ENCODE results near the gene GRM3.

GRM3 gene

GRCh38 chr7:86660950-86661462 is 17.3 kb downstream of the GRM3 start:
- DNase-seq (ENCODE audit: low read depth): no peak
- TF ChIP-seq, protein P1, sequence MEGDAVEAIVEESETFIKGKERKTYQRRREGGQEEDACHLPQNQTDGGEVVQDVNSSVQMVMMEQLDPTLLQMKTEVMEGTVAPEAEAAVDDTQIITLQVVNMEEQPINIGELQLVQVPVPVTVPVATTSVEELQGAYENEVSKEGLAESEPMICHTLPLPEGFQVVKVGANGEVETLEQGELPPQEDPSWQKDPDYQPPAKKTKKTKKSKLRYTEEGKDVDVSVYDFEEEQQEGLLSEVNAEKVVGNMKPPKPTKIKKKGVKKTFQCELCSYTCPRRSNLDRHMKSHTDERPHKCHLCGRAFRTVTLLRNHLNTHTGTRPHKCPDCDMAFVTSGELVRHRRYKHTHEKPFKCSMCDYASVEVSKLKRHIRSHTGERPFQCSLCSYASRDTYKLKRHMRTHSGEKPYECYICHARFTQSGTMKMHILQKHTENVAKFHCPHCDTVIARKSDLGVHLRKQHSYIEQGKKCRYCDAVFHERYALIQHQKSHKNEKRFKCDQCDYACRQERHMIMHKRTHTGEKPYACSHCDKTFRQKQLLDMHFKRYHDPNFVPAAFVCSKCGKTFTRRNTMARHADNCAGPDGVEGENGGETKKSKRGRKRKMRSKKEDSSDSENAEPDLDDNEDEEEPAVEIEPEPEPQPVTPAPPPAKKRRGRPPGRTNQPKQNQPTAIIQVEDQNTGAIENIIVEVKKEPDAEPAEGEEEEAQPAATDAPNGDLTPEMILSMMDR (IDR thresholded peaks at IDR 0.05; ENCODE audit: control insufficient read depth, extremely low read depth, insufficient read depth): no peak
- H3K4me3 ChIP-seq (ENCODE audit: low read depth, low read length): no peak overlapping the region

GRCh38 chr7:86664486-86664885 is 20.8 kb downstream of the GRM3 start:
- TF ChIP-seq, protein P1 (IDR thresholded peaks at IDR 0.05; ENCODE audit: control insufficient read depth, extremely low read depth, insufficient read depth): no peak
- DNase-seq (ENCODE audit: low read depth): no peak
- H3K4me3 ChIP-seq (ENCODE audit: low read depth, low read length): no peak overlapping the region

- TF ChIP-seq, protein P1 (IDR thresholded peaks at IDR 0.05; ENCODE audit: control insufficient read depth, extremely low read depth, insufficient read depth): no peak
- no peak for DNase-seq (ENCODE audit: low read depth)
- no peak overlapping the region for H3K4me3 ChIP-seq (ENCODE audit: low read depth, low read length)
Measured at GRCh38 chr7:86664991-86665390, 21.3 kb downstream of the GRM3 start.

DNA sequence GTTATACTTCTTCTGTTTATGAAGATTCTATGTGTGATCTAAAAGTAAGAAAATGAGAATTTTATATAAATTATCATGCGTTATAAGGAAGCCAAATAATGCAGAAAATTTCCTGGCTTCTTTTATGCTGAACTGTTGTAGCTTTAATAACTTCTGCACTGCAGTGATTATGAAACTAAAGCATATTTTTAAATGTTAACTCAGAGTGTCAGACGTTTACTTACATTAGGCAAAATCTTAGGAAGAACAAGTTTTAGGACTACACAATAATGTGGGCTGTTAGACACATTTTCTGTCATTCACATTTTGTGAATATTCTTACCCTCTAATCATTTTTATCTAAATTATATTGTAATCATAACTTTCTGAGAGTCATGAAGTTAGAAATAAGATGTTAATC is 22.0 kb downstream of the GRM3 start:
- TF ChIP-seq, protein P1 (IDR thresholded peaks at IDR 0.05; ENCODE audit: control insufficient read depth, extremely low read depth, insufficient read depth): no peak
- DNase-seq (ENCODE audit: low read depth): no peak

DNA sequence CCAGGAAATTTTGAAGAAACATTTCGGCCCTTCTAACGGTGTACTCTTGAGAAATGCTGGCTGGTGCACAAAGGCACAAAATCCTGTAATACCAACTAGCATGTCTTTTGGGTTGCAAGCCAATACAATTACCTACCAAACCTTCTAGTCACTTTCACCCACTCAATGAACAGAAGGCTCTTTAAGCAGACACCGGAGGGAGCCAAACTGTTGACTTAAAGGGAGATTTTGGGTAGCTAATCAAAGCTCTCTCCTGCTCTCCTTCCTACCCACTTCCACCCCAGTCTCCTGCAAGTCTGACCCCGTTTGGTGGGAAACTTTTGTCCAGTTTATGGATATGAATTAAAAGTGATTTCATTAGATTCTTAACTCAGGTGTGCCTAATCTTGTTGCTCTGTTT is 24.0 kb downstream of the GRM3 start:
- DNase-seq (ENCODE audit: low read depth): no peak
- H3K4me3 ChIP-seq (ENCODE audit: low read depth, low read length): no peak overlapping the region
- TF ChIP-seq, protein P1 (IDR thresholded peaks at IDR 0.05; ENCODE audit: control insufficient read depth, extremely low read depth, insufficient read depth): peak; percentile 20; the same call in 1 of the 2 replicates

More for the DNA sequence above, 22.0 kb downstream of the GRM3 start:
- H3K4me3 ChIP-seq (ENCODE audit: low read depth, low read length): no peak overlapping the region

GRCh38 chr7:86668315-86668714 is 24.6 kb downstream of the GRM3 start:
- TF ChIP-seq, protein P1 (IDR thresholded peaks at IDR 0.05; ENCODE audit: control insufficient read depth, extremely low read depth, insufficient read depth): no peak
- no peak overlapping the region for H3K4me3 ChIP-seq (ENCODE audit: low read depth, low read length)
- DNase-seq (ENCODE audit: low read depth): no peak

GRCh38 chr7:86687831-86688230 is 44.1 kb downstream of the GRM3 start:
- TF ChIP-seq, protein P1 (IDR thresholded peaks at IDR 0.05; ENCODE audit: control insufficient read depth, extremely low read depth, insufficient read depth): no peak
- DNase-seq (ENCODE audit: low read depth): no peak
- no peak overlapping the region for H3K4me3 ChIP-seq (ENCODE audit: low read depth, low read length)
